Retinal pigment epithelial cell (primary cell): Measurements from ENCODE around the gene MYLK2.

ENCODE experiments used
- DNase-seq: peaks from one replicate; pipeline ENCODE4 v3.0.0-alpha.2; 2010; ENCODE audit warnings: low read depth
- H3K4me3 ChIP-seq: 2 replicates; pipeline ENCODE4 v1.5.1; 2011; ENCODE audit warnings: mild to moderate bottlenecking, low read length, control low read depth, moderate library complexity
- CTCF ChIP-seq: conservative IDR thresholded peaks from 2 replicates; pipeline ENCODE4 v1.5.1; 2011; ENCODE audit warnings: low read depth, low read length, control low read depth, inconsistent platforms

Gene MYLK2

GRCh38 chr20:31840906-31841816, 22.0 kb downstream of the MYLK2 start:
- no peak for TF ChIP-seq CTCF
- no peak for DNase-seq
- no peak overlapping the region for H3K4me3 ChIP-seq

- peak; percentile 81 for DNase-seq
- no peak for TF ChIP-seq CTCF
- no peak overlapping the region for H3K4me3 ChIP-seq
Measured at GRCh38 chr20:31841928-31842327, 22.8 kb downstream of the MYLK2 start.

- no peak overlapping the region for H3K4me3 ChIP-seq
- peak; percentile 8 for TF ChIP-seq CTCF
- no peak for DNase-seq
Measured at GRCh38 chr20:31842471-31843157, 23.5 kb downstream of the MYLK2 start.

GRCh38 chr20:31843288-31843687, 24.1 kb downstream of the MYLK2 start:
- no peak for TF ChIP-seq CTCF
- DNase-seq, result no peak
- H3K4me3 ChIP-seq, result no peak overlapping the region

GRCh38 chr20:31843881-31844280, 24.7 kb downstream of the MYLK2 start:
- DNase-seq, result no peak

GRCh38 chr20:31844737-31845299, 25.7 kb downstream of the MYLK2 start:
- no peak for TF ChIP-seq CTCF
- no peak overlapping the region for H3K4me3 ChIP-seq
- no peak for DNase-seq

More at GRCh38 chr20:31843881-31844280, 24.7 kb downstream of the MYLK2 start:
- H3K4me3 ChIP-seq, result no peak overlapping the region
- TF ChIP-seq CTCF, result no peak
